Measurements from ENCODE around the gene NCBP3. TPM values are rescaled to one million over a fixed set of nuclear protein-coding genes. Genes with fewer than 3 reads are reported as not detected.

NCBP3 gene
- total RNA-seq, 1 donor from 2014 or later = 19.9 TPM

GRCh38 chr17:3755335-3756030 is 90.6 kb downstream of the NCBP3 start:
- no peak for DNase-seq (ENCODE audit: low read depth, low spot score)

- no peak for DNase-seq (ENCODE audit: low read depth, low spot score)
Measured at GRCh38 chr17:3754458-3755334, 91.3 kb downstream of the NCBP3 start.

GRCh38 chr17:3754066-3754457 is 92.0 kb downstream of the NCBP3 start:
- DNase-seq (ENCODE audit: low read depth, low spot score) = no peak

- DNase-seq (ENCODE audit: low read depth, low spot score) = no peak
Measured at GRCh38 chr17:3753624-3754023, 92.4 kb downstream of the NCBP3 start.

Other genes starting within 250 kb of the NCBP3 start
- gene TRPV1, start 236.8 kb downstream of the NCBP3 start, total RNA-seq = 0.33 and 0.78 TPM in 2 replicates
- gene SHPK, start 210.0 kb downstream of the NCBP3 start, total RNA-seq = 19.5 and 21.8 TPM in 2 replicates
- gene CTNS, start 209.5 kb downstream of the NCBP3 start, total RNA-seq = 13.1 and 17.7 TPM in 2 replicates
- gene TAX1BP3, start 177.7 kb downstream of the NCBP3 start, total RNA-seq = 166 and 230 TPM in 2 replicates
- gene EMC6, start 177.4 kb downstream of the NCBP3 start, total RNA-seq = 17.6 and 23.2 TPM in 2 replicates
- gene P2RX5, start 150.1 kb downstream of the NCBP3 start, total RNA-seq = 0.13 and 0.35 TPM in 2 replicates
- 8.9 and 14.9 TPM in 2 replicates for gene HASPIN, start 122.3 kb downstream of the NCBP3 start, total RNA-seq
- 19.2 and 23.5 TPM in 2 replicates for gene ITGAE, start 45.1 kb downstream of the NCBP3 start, total RNA-seq
- 3.4 and 3.8 TPM in 2 replicates for gene CAMKK1, start 46.8 kb upstream of the NCBP3 start, total RNA-seq
- 0.11 TPM in 1 of 2 replicates, not detected in the other for gene P2RX1, start 70.2 kb upstream of the NCBP3 start, total RNA-seq
- 0.53 and 3.6 TPM in 2 replicates for gene ATP2A3, start 118.2 kb upstream of the NCBP3 start, total RNA-seq